ENCODE results near the gene PRKAA1. TPM values are rescaled to one million over a fixed set of nuclear protein-coding genes. Genes with fewer than 3 reads are reported as not detected.

PRKAA1 gene
- total and polyA plus RNA-seq, 2 of the 13 experiments (the other 11 are each of a cell fraction or from before 2014, with no cell fraction given) = 36.6 to 58.0 TPM

DNA sequence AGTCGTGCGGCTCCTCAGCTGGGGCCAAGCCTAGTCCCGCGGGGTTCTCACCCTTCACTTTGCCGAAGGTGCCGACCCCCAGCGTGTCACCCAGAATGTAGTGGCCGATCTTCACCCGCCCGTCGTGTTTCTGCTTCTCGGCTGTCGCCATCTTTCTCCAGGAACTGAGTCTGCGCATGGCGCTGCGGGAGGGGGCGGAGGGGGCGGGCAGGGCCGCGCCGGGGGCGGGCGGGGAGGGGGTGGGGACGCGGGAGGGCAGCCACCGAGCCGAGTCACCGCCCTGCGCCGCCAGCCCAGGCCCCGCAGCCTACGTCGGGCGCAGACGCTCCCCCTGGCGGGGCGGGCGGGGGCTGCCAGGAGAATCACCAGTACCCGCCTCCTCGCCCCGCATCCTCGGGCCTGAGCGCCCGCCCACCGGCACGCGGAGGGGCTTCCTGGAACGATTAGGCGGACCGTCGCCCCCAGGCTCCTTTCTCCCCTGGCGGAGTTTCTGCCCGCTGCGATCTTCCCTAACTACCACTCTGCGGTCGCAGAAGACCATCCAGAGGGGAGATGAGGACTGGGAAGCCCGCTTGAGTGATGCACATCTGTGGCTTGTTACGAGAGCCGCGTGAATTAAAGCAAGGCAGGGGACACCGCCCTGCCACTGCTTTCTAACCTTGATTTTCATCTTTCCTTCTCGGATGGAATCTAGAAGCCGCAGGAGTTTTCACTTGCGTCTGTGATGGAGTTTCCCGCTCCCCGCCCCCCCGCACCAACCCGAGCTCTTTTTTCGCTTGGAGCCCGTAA, at the start of gene PRKAA1 (continued):
- TF ChIP-seq, protein P1, sequence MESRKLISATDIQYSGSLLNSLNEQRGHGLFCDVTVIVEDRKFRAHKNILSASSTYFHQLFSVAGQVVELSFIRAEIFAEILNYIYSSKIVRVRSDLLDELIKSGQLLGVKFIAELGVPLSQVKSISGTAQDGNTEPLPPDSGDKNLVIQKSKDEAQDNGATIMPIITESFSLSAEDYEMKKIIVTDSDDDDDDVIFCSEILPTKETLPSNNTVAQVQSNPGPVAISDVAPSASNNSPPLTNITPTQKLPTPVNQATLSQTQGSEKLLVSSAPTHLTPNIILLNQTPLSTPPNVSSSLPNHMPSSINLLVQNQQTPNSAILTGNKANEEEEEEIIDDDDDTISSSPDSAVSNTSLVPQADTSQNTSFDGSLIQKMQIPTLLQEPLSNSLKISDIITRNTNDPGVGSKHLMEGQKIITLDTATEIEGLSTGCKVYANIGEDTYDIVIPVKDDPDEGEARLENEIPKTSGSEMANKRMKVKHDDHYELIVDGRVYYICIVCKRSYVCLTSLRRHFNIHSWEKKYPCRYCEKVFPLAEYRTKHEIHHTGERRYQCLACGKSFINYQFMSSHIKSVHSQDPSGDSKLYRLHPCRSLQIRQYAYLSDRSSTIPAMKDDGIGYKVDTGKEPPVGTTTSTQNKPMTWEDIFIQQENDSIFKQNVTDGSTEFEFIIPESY (CRISPR knock-in tag; IDR thresholded peaks at IDR 0.05) = 0 out of 2 replicates have a peak, but pooled peaks have one; percentile 23
- TF ChIP-seq, protein P2, sequence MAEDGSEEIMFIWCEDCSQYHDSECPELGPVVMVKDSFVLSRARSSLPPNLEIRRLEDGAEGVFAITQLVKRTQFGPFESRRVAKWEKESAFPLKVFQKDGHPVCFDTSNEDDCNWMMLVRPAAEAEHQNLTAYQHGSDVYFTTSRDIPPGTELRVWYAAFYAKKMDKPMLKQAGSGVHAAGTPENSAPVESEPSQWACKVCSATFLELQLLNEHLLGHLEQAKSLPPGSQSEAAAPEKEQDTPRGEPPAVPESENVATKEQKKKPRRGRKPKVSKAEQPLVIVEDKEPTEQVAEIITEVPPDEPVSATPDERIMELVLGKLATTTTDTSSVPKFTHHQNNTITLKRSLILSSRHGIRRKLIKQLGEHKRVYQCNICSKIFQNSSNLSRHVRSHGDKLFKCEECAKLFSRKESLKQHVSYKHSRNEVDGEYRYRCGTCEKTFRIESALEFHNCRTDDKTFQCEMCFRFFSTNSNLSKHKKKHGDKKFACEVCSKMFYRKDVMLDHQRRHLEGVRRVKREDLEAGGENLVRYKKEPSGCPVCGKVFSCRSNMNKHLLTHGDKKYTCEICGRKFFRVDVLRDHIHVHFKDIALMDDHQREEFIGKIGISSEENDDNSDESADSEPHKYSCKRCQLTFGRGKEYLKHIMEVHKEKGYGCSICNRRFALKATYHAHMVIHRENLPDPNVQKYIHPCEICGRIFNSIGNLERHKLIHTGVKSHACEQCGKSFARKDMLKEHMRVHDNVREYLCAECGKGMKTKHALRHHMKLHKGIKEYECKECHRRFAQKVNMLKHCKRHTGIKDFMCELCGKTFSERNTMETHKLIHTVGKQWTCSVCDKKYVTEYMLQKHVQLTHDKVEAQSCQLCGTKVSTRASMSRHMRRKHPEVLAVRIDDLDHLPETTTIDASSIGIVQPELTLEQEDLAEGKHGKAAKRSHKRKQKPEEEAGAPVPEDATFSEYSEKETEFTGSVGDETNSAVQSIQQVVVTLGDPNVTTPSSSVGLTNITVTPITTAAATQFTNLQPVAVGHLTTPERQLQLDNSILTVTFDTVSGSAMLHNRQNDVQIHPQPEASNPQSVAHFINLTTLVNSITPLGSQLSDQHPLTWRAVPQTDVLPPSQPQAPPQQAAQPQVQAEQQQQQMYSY (CRISPR knock-in tag; IDR thresholded peaks at IDR 0.05) = no peak
- no peak for TF ChIP-seq MTF2 (CRISPR knock-in tag; IDR thresholded peaks at IDR 0.05; ENCODE audit: borderline replicate concordance)
- no peak for TF ChIP-seq EHMT2 (IDR thresholded peaks at IDR 0.05; ENCODE audit: borderline replicate concordance, low read depth, low read length)
- TF ChIP-seq ELF1 (CRISPR knock-in tag; IDR thresholded peaks at IDR 0.05) = 0 out of 2 replicates have a peak, but pooled peaks have one; percentile 45
- TF ChIP-seq, protein P3, sequence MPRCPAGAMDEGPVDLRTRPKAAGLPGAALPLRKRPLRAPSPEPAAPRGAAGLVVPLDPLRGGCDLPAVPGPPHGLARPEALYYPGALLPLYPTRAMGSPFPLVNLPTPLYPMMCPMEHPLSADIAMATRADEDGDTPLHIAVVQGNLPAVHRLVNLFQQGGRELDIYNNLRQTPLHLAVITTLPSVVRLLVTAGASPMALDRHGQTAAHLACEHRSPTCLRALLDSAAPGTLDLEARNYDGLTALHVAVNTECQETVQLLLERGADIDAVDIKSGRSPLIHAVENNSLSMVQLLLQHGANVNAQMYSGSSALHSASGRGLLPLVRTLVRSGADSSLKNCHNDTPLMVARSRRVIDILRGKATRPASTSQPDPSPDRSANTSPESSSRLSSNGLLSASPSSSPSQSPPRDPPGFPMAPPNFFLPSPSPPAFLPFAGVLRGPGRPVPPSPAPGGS (CRISPR knock-in tag; IDR thresholded peaks at IDR 0.05) = peak; percentile 59; the same call in 1 of the 2 replicates
- peak; percentile 31 for TF ChIP-seq ASH2L (IDR thresholded peaks at IDR 0.05; ENCODE audit: insufficient read length, low read depth, low read length)
- TF ChIP-seq, protein P4, sequence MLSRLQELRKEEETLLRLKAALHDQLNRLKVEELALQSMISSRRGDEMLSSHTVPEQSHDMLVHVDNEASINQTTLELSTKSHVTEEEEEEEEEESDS (CRISPR knock-in tag; IDR thresholded peaks at IDR 0.05; ENCODE audit: borderline replicate concordance) = 0 out of 2 replicates have a peak, but pooled peaks have one; percentile 34
- peak; percentile 8; the same call in 1 of the 2 replicates for TF ChIP-seq HDAC2 (CRISPR knock-in tag; IDR thresholded peaks at IDR 0.05)
- TF ChIP-seq PAF1 (CRISPR knock-in tag; IDR thresholded peaks at IDR 0.05) = no peak
- TF ChIP-seq RAD51 (IDR thresholded peaks at IDR 0.05; ENCODE audit: borderline replicate concordance) = no peak
- TF ChIP-seq ZBTB21 (CRISPR knock-in tag; IDR thresholded peaks at IDR 0.05) = no peak
- 0 out of 2 replicates have a peak, but pooled peaks have one; percentile 25 for TF ChIP-seq ZNF329 (CRISPR knock-in tag; IDR thresholded peaks at IDR 0.05; ENCODE audit: low read depth)
- TF ChIP-seq ZNF44 (CRISPR knock-in tag; IDR thresholded peaks at IDR 0.05) = no peak
- TF ChIP-seq ZSCAN29 (CRISPR knock-in tag; conservative IDR thresholded peaks at IDR 0.05) = no peak
- TF ChIP-seq CEBPG (CRISPR knock-in tag; IDR thresholded peaks at IDR 0.05) = no peak
- peak; percentile 70; the same call in 1 of the 2 replicates for TF ChIP-seq KLF12 (CRISPR knock-in tag; IDR thresholded peaks at IDR 0.05; ENCODE audit: borderline replicate concordance)
- no peak for TF ChIP-seq REXO4 (CRISPR knock-in tag; IDR thresholded peaks at IDR 0.05; ENCODE audit: borderline replicate concordance)
- TF ChIP-seq, protein P5, sequence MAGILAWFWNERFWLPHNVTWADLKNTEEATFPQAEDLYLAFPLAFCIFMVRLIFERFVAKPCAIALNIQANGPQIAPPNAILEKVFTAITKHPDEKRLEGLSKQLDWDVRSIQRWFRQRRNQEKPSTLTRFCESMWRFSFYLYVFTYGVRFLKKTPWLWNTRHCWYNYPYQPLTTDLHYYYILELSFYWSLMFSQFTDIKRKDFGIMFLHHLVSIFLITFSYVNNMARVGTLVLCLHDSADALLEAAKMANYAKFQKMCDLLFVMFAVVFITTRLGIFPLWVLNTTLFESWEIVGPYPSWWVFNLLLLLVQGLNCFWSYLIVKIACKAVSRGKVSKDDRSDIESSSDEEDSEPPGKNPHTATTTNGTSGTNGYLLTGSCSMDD (CRISPR knock-in tag; IDR thresholded peaks at IDR 0.05) = no peak
- peak; percentile 53; the same call in 1 of the 2 replicates for TF ChIP-seq ZSCAN21 (CRISPR knock-in tag; IDR thresholded peaks at IDR 0.05; ENCODE audit: borderline replicate concordance)

All from HepG2 (cell line).